ENCODE results near the gene KRT76. TPM values are rescaled to one million over a fixed set of nuclear protein-coding genes. Genes with fewer than 3 reads are reported as not detected.
A peak's percentile ranks its signal among the peaks of the same experiment; 100 is the strongest.

The KRT76 gene
- total and polyA plus RNA-seq, 5 experiments from 2014 or later: not detected

- Mint-ChIP-seq H3K36me3 (no peaks in the 10 kb centered on the region), H3K4me3 (no peak overlapping the region), H3K27me3 (peaks cover 0 to 6% (median 0%) of the 10 kb centered on the region in 5 donors), H3K27ac (peak overlapping the region in 4 of 10 donors; percentile 24 to 88 (median 65)), H3K4me1 (peaks cover 0 to 6% (median 2%) of the 10 kb centered on the region in 4 donors), H3K9me3 (no peaks in the 10 kb centered on the region)
- no peak for DNase-seq
- ATAC-seq: no peak
- POLR2A ChIA-PET: no interaction called here
Measured at GRCh38 chr12:52722680-52723079, 54.5 kb downstream of the KRT76 start.

- peak overlapping the region in 3 of 10 donors; percentile 57 to 88 (median 60) for H3K27ac Mint-ChIP-seq
- POLR2A ChIA-PET: no interaction called here
- no peaks in the 10 kb centered on the region for H3K9me3 Mint-ChIP-seq
- H3K27me3 Mint-ChIP-seq: peaks cover 0 to 4% (median 0%) of the 10 kb centered on the region in 5 donors
- ATAC-seq: no peak
- DNase-seq: no peak
- no peak overlapping the region for H3K4me3 Mint-ChIP-seq
- no peaks in the 10 kb centered on the region for H3K36me3 Mint-ChIP-seq
- peaks cover 0 to 6% (median 1%) of the 10 kb centered on the region in 4 donors for H3K4me1 Mint-ChIP-seq
Measured at GRCh38 chr12:52721838-52722470, 55.2 kb downstream of the KRT76 start.

DNA sequence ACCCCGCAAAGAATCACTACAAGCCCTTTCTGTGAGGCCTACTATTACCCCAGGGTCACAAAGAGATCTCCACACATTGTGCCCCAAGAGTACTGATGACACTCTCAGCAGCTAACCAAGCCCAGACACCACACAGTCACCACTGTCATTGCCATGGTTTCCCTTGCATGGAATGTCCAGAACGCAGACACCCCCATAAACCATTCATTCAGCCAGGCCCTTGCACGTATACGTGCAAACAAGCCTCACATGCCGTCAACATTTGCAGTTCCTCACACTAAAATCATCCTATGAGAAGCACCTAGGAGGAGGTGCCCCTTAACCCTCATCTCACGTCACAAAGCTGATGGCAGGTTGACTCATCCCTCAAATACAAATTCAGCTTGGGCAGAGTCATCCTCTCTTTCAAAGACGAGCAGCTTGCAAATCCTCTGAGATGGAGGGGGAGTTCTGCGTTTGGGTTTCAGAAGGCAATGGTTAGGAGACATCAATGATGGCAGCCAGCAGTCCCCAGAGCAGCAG, 56.7 kb downstream of the KRT76 start:
- DNase-seq (no peak), ATAC-seq (no peak)
- H3K4me1 Mint-ChIP-seq: peaks cover 0 to 6% (median 1%) of the 10 kb centered on the region in 4 donors
- H3K9me3 Mint-ChIP-seq: no peaks in the 10 kb centered on the region
- H3K4me3 Mint-ChIP-seq: no peak overlapping the region
- peaks cover 0 to 10% (median 6%) of the 10 kb centered on the region in 5 donors for H3K27me3 Mint-ChIP-seq
- POLR2A ChIA-PET: interaction anchor here (0.6 kb wide), 1 partner anchor 14 kb away, joined by 3 read pairs; no protein-coding TSS in a partner anchor
- peak overlapping the region in 1 of 10 donors; percentile 46 for H3K27ac Mint-ChIP-seq
- no peaks in the 10 kb centered on the region for H3K36me3 Mint-ChIP-seq

Other genes with a start within 250 kb of the KRT76 start
- not detected for gene KRT71, start 224.2 kb downstream of the KRT76 start, total RNA-seq
- not detected for gene KRT71, start 224.2 kb downstream of the KRT76 start, polyA plus RNA-seq
- gene KRT74, start 203.5 kb downstream of the KRT76 start, total RNA-seq: under 1 TPM in 1 of 2 experiments, not detected in 1; 0.26 TPM
- gene KRT74, start 203.5 kb downstream of the KRT76 start, polyA plus RNA-seq: not detected
- gene KRT72, start 175.9 kb downstream of the KRT76 start, total RNA-seq: 10 to 100 TPM; 11.4 to 11.6 TPM
- gene KRT72, start 175.9 kb downstream of the KRT76 start, polyA plus RNA-seq: under 1 TPM in 2 of 3 donors, not detected in 1; 0.12 to 0.46 TPM
- 1 to 10 TPM; 8.5 to 10.0 TPM for gene KRT73, start 158.8 kb downstream of the KRT76 start, total RNA-seq
- 10 to 100 TPM in 1 of 3 donors, 1 to 10 TPM in 1, under 1 TPM in 1; 0.72 to 10.0 (median 1.8) TPM for gene KRT73, start 158.8 kb downstream of the KRT76 start, polyA plus RNA-seq
- under 1 TPM; 0.62 to 0.77 TPM for gene KRT2, start 125.1 kb downstream of the KRT76 start, total RNA-seq
- 1 to 10 TPM; 1.1 to 3.4 (median 1.2) TPM for gene KRT2, start 125.1 kb downstream of the KRT76 start, polyA plus RNA-seq
- gene KRT1, start 96.9 kb downstream of the KRT76 start, total RNA-seq: not detected
- under 1 TPM in 1 of 3 donors, not detected in 2; 0.31 TPM for gene KRT1, start 96.9 kb downstream of the KRT76 start, polyA plus RNA-seq
- not detected for gene KRT77, start 73.8 kb downstream of the KRT76 start, total RNA-seq
- under 1 TPM in 1 of 3 donors, not detected in 2; 0.12 TPM for gene KRT77, start 73.8 kb downstream of the KRT76 start, polyA plus RNA-seq
- gene KRT3, start 18.8 kb upstream of the KRT76 start, total RNA-seq: not detected
- not detected for gene KRT3, start 18.8 kb upstream of the KRT76 start, polyA plus RNA-seq
- gene KRT4, start 36.8 kb upstream of the KRT76 start, total RNA-seq: not detected
- not detected for gene KRT4, start 36.8 kb upstream of the KRT76 start, polyA plus RNA-seq
- gene KRT79, start 57.0 kb upstream of the KRT76 start, total RNA-seq: not detected
- not detected for gene KRT79, start 57.0 kb upstream of the KRT76 start, polyA plus RNA-seq
- gene KRT78, start 71.6 kb upstream of the KRT76 start, total RNA-seq: not detected
- not detected for gene KRT78, start 71.6 kb upstream of the KRT76 start, polyA plus RNA-seq
- gene KRT8, start 127.7 kb upstream of the KRT76 start, total RNA-seq: under 1 TPM; 0.52 to 0.66 TPM
- gene KRT8, start 127.7 kb upstream of the KRT76 start, polyA plus RNA-seq: not detected
- 10 to 100 TPM in 1 of 2 experiments, 1 to 10 TPM in 1; 9.7 to 10.6 TPM for gene KRT18, start 171.8 kb upstream of the KRT76 start, total RNA-seq
- 1 to 10 TPM; 3.5 to 9.3 (median 9.0) TPM for gene KRT18, start 171.8 kb upstream of the KRT76 start, polyA plus RNA-seq
- 100 to 1,000 TPM; 752 to 804 TPM for gene EIF4B, start 229.1 kb upstream of the KRT76 start, total RNA-seq
- gene EIF4B, start 229.1 kb upstream of the KRT76 start, polyA plus RNA-seq: 100 to 1,000 TPM; 116 to 146 (median 124) TPM